ENCODE results near the gene CLDN17.

The CLDN17 gene

DNA sequence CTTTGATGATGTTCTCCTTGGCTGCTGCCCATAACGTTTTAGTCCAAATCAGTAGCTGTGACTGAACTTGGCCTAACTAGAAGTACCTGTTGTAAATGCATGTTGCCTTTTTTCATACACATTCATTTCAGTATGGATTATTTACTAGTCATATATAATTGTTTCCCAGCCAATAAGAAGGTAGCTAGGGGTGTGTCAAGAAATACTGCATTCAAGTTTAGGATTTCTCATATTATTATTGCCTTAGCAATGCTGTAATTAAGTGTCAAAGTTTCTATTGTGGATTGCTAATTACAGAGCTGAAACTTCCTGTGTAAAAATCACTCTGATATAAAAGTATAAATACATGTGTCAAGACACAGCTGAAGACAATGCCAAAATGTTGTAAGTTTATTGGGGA, at the start of gene CLDN17:
CLDN17 (minus strand) TSS at position 101 of the 400 bp plus-strand sequence. CDS start 188 bp downstream, outside the sequence.
- no peak for DNase-seq

DNA sequence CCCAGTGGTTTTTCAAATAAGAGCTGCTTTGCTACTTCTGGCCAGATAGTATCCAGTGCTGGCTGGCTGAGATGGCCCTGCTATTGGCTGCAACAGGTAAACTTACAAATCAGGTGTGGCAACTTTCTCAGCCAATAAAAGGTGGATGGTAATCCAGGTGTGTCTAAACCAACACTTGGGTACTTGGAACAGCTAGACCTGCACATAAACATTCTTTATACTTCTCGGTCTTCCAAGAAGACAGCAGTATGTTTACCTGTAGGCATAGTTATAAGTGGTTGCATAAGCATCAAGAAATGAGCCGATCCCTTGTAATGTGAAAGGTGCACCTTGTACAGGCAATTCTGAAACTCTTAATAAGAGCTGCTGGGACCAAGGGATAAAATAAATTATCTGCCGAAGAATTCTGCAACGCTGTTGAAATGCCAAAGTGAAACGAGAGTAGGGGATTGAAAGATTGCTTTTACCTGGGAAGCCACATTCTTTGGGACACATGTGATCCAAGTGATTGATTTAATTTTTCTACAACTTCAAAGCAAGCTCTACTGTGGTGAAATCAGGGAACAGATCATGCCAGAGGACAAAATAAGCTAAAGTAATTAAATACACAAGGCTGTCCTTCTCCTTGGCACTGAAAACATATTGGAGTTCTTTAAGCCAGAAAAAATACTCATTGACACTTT, 49.6 kb upstream of the CLDN17 start, which contains the start of gene CLDN8:
CLDN8 (minus strand) TSS at position 57 of the 683 bp plus-strand sequence. CDS start 172 bp downstream, outside the sequence.
- DNase-seq = no peak

DNA sequence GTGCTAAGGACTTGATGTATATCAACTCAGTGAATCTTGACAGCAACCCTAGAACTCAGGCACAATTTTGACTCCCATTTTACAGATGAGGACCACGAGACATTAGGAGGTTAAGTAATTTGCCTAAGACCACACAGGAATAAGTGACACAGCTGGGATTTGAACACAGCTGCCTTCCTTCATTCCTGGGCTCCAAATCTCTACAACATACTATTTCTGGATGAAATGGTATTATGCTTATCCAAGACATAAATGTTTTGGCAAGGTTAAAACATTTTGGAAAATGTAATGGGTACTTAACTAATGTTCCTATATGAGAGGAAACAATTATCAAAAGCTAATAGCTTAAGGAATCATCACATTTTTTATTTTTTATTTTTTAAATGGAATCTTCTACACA, 44.5 kb upstream of the CLDN17 start:
- no peak for DNase-seq

- no peak for DNase-seq
Observed at GRCh38 chr21:30209601-30210000, 43.0 kb upstream of the CLDN17 start.

DNA sequence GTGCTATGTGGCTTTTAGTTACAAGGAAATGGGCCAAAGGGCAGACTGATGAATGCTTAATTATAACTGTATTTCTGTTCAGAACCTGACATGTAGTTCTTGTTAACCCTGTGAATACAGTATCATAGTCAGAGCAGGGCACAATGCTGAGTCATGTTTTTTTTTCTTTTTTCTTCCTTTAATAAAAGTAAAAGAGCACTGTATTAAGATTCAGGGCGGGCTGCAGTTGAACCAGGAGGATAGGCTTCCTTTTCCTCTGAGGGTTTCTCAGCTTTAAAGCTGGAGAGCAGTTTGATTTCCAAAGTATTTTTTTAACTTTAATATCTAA, 40.6 kb upstream of the CLDN17 start:
- DNase-seq = no peak

GRCh38 chr21:30206551-30207251, 40.1 kb upstream of the CLDN17 start:
- no peak for DNase-seq

- DNase-seq = no peak
Observed at GRCh38 chr21:30200000-30200399, 33.4 kb upstream of the CLDN17 start.

DNA sequence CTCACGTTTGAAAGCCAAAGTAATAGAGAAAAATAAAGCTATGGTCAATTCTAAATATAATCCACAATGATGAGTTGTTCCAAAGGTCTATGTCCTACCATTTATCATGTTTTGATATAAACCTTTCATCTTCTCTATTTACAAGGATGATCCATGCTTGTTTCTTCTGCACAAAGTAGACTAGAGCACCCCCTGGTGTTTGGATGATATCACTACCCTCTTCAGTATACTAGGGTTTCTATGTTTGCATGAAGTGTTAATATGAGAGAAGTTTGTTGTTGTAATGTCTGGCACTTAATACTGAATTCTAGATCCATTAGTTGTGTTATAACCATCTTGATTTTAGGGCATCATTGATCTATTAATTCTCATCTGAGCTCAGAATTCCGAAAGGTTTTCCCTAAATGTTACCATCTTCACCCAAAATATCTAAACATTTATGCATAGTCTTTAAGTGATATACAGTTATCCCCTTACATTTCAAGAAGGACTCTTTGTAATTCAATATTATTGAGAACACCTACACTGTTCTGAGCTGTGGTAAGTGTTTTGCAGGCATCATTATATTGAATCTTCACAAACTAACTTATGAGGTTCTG, 28.2 kb upstream of the CLDN17 start:
- no peak for DNase-seq

- DNase-seq = no peak
Observed at GRCh38 chr21:30193201-30193600, 26.6 kb upstream of the CLDN17 start.

DNA sequence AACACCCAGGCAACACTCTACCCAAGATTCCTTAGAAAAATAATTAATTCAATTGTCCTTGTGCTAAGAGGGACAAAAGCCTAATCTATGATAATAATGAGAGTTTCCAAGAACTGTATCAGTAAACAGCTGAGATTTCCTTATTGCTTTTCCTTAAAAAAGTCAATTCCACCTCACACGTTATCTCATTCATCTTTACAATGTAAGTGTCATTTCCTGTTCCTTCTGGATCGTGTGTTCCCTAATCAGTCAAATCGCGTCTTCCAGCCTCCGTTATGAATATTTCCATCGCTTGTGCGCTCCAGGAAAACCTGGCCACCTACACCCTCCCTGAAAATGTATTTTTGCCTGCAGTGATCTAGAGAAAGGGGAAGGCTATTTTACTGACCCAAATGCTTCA, 23.9 kb upstream of the CLDN17 start:
- no peak for DNase-seq

GRCh38 chr21:30189773-30190172, 23.2 kb upstream of the CLDN17 start:
- DNase-seq = no peak

- DNase-seq = no peak
Observed at GRCh38 chr21:30186242-30186641, 19.6 kb upstream of the CLDN17 start.

DNA sequence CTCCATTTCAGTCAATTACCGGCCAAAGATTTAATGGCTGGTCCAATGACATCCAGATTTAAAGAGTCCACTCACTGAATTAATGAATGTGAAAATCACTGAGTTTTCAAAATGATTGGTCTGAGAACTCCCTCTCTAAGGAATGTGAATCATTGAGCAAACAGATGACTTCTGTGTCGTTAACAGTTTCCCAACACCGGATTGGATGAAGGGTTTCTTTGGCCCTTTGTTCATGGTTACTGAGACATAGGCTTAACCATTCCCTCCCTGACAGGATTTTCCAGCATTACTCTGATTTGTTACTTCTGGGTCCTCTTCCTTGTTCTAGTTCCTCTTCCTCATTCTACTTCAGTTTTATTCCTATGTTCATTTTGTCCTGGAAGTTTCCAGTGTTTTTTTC, 1.5 kb upstream of the CLDN17 start:
- no peak for DNase-seq

- no peak for DNase-seq
Observed at GRCh38 chr21:30166171-30166570, 434 bp downstream of the CLDN17 start.

DNA sequence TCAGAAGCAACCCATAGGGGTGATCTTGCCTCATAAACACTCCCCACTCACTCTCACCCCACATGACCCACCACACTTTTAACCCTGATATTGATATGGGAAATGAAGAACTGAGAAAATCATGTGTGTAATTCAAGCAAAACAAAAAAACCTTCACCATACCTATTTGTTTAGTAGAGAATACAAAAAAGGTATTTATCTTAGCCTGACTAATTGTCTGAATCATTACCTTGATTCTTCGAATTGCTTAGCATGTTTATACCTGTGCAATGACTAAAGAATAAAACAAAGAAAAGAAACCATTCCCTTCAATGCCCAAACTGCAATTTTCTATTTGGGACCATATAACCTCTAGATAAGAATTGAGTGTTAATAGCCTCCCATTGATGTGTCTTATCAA, 1.8 kb downstream of the CLDN17 start:
- no peak for DNase-seq

GRCh38 chr21:30153697-30154340, 12.8 kb downstream of the CLDN17 start:
- DNase-seq = no peak

DNA sequence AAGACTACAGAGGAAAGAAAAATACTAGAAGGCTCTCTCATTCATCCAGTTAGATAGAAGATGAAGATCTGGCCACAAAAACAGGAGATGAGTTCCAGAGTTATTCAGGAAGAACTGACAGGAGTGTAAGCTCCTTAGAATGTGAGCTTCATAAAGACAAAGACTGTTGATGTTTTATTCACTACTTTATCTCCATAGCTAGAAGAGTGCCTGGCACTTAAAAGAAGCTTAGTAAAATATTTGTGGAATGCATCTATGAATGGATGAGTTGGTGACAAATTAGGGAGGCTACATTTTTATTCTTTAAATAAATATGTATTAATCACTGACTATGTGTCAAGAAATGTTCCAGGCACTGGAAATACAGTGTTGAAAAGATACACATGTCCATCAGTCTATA, 13.8 kb downstream of the CLDN17 start:
- no peak for DNase-seq

DNA sequence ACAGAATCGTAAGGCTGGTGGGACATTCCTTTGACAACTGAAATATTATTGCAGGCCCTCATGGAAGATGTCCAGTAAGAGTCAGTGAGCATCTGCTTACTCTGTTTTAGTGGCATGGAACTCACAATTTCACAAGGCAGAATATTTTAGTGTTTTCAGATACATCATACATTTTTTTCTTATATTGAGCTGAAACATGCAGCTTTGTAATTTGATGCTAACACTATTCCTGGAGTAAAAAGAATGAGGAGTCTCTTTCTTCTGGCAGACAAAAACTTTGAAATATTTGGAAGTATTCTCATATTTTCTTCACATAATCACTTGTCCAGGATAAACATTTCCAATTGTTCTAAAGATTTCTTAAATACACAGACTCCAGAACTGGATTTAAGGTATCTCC, 17.7 kb downstream of the CLDN17 start:
- DNase-seq = no peak

DNA sequence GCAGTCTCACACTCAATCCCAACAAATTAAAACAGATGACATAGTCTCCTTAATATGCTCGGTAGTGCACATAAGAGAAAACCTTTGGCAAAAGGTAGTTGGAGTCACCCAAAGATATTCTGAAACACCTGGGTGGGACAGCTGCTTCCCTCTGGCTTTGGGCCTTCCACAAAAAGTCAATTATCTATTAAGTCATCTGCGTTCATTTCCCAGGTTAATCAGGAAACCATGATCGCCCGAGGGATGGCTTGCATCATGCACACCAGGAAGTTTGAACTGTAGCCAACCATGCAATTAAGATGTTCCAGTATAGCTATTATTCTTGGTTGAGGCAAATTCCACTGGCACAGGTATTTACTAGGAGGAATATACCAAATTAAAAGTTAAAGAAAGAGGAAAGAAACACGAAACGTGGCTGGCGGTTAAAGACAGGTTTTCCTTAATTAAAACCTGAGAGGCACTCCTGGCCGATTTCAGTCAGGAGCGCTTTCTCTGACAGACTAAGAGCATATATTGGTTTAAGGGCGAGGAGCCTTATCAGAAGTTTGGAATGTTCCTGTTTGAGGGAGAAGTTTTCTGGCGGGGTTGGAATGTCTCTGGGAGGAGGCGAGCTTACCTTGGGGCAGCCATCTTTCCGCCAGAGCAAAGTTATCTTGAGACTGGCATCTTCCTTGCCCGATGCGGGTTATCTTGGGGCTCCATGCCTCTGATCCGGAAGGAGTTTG, 19.9 kb downstream of the CLDN17 start:
- no peak for DNase-seq

- no peak for DNase-seq
Observed at GRCh38 chr21:30138483-30138882, 28.1 kb downstream of the CLDN17 start.

- DNase-seq = no peak
Observed at GRCh38 chr21:30129246-30129645, 37.4 kb downstream of the CLDN17 start.

GRCh38 chr21:30126576-30126975, 40.0 kb downstream of the CLDN17 start:
- DNase-seq = no peak

DNA sequence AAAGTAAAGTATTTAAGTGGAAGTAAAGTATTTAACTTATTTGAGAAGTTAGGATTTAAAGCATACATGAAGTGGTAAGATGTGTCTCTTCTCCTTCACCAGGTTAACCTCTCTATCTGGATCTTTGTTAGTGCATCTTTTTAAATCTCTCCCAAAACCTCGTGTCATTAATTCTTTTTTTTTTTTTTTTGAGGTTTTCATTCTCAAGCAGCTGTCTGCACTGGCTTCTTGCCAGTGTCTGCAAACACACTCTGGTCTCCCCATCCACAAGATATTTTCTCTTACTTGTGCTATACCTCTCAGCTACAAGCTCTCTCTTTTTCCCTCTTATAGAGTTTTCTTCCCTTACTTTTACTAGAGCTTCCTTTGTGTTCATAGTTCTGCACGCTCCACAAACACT, 49.0 kb downstream of the CLDN17 start:
- DNase-seq = no peak

All from CD4-positive, alpha-beta T cell treated with Interleukin-15 for 1 hour (primary cell).